Measurements from ENCODE around the gene GFOD2. TPM values are rescaled to one million over a fixed set of nuclear protein-coding genes. Genes with fewer than 3 reads are reported as not detected.
A peak's percentile ranks its signal among the peaks of the same experiment; 100 is the strongest.

The GFOD2 gene
- total and polyA plus RNA-seq, 2 of the 13 experiments (the other 11 are each of a cell fraction or from before 2014, with no cell fraction given) = 11.1 to 17.2 TPM

- TF ChIP-seq, protein P1, sequence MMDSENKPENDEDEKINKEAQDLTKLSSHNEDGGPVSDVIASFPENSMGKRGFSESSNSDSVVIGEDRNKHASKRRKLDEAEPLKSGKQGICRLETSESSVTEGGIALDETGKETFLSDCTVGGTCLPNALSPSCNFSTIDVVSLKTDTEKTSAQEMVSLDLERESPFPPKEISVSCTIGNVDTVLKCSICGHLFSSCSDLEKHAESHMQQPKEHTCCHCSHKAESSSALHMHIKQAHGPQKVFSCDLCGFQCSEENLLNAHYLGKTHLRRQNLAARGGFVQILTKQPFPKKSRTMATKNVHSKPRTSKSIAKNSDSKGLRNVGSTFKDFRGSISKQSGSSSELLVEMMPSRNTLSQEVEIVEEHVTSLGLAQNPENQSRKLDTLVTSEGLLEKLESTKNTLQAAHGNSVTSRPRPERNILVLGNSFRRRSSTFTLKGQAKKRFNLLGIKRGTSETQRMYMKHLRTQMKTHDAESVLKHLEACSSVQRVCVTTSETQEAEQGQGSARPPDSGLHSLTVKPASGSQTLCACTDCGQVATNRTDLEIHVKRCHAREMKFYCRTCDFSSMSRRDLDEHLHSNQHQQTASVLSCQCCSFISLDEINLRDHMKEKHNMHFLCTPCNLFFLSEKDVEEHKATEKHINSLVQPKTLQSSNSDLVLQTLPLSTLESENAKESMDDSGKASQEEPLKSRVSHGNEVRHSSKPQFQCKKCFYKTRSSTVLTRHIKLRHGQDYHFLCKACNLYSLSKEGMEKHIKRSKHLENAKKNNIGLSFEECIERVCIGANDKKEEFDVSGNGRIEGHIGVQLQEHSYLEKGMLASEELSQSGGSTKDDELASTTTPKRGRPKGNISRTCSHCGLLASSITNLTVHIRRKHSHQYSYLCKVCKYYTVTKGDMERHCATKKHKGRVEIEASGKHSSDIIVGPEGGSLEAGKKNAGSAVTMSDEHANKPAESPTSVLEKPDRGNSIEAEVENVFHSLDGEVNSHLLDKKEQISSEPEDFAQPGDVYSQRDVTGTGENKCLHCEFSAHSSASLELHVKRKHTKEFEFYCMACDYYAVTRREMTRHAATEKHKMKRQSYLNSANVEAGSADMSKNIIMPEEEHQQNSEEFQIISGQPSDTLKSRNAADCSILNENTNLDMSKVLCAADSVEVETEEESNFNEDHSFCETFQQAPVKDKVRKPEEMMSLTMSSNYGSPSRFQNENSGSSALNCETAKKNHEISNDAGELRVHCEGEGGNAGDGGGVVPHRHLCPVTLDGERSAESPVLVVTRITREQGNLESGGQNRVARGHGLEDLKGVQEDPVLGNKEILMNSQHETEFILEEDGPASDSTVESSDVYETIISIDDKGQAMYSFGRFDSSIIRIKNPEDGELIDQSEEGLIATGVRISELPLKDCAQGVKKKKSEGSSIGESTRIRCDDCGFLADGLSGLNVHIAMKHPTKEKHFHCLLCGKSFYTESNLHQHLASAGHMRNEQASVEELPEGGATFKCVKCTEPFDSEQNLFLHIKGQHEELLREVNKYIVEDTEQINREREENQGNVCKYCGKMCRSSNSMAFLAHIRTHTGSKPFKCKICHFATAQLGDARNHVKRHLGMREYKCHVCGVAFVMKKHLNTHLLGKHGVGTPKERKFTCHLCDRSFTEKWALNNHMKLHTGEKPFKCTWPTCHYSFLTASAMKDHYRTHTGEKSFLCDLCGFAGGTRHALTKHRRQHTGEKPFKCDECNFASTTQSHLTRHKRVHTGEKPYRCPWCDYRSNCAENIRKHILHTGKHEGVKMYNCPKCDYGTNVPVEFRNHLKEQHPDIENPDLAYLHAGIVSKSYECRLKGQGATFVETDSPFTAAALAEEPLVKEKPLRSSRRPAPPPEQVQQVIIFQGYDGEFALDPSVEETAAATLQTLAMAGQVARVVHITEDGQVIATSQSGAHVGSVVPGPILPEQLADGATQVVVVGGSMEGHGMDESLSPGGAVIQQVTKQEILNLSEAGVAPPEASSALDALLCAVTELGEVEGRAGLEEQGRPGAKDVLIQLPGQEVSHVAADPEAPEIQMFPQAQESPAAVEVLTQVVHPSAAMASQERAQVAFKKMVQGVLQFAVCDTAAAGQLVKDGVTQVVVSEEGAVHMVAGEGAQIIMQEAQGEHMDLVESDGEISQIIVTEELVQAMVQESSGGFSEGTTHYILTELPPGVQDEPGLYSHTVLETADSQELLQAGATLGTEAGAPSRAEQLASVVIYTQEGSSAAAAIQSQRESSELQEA (CRISPR knock-in tag; IDR thresholded peaks at IDR 0.05; ENCODE audit: not compliant biosample characterization) = peak; percentile 43
- TF ChIP-seq, protein P2, sequence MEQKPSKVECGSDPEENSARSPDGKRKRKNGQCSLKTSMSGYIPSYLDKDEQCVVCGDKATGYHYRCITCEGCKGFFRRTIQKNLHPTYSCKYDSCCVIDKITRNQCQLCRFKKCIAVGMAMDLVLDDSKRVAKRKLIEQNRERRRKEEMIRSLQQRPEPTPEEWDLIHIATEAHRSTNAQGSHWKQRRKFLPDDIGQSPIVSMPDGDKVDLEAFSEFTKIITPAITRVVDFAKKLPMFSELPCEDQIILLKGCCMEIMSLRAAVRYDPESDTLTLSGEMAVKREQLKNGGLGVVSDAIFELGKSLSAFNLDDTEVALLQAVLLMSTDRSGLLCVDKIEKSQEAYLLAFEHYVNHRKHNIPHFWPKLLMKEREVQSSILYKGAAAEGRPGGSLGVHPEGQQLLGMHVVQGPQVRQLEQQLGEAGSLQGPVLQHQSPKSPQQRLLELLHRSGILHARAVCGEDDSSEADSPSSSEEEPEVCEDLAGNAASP (CRISPR knock-in tag; IDR thresholded peaks at IDR 0.05; ENCODE audit: borderline replicate concordance) = peak; percentile 76; the same call in 1 of the 2 replicates
- TF ChIP-seq, protein P3, sequence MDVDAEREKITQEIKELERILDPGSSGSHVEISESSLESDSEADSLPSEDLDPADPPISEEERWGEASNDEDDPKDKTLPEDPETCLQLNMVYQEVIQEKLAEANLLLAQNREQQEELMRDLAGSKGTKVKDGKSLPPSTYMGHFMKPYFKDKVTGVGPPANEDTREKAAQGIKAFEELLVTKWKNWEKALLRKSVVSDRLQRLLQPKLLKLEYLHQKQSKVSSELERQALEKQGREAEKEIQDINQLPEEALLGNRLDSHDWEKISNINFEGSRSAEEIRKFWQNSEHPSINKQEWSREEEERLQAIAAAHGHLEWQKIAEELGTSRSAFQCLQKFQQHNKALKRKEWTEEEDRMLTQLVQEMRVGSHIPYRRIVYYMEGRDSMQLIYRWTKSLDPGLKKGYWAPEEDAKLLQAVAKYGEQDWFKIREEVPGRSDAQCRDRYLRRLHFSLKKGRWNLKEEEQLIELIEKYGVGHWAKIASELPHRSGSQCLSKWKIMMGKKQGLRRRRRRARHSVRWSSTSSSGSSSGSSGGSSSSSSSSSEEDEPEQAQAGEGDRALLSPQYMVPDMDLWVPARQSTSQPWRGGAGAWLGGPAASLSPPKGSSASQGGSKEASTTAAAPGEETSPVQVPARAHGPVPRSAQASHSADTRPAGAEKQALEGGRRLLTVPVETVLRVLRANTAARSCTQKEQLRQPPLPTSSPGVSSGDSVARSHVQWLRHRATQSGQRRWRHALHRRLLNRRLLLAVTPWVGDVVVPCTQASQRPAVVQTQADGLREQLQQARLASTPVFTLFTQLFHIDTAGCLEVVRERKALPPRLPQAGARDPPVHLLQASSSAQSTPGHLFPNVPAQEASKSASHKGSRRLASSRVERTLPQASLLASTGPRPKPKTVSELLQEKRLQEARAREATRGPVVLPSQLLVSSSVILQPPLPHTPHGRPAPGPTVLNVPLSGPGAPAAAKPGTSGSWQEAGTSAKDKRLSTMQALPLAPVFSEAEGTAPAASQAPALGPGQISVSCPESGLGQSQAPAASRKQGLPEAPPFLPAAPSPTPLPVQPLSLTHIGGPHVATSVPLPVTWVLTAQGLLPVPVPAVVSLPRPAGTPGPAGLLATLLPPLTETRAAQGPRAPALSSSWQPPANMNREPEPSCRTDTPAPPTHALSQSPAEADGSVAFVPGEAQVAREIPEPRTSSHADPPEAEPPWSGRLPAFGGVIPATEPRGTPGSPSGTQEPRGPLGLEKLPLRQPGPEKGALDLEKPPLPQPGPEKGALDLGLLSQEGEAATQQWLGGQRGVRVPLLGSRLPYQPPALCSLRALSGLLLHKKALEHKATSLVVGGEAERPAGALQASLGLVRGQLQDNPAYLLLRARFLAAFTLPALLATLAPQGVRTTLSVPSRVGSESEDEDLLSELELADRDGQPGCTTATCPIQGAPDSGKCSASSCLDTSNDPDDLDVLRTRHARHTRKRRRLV (CRISPR knock-in tag; IDR thresholded peaks at IDR 0.05) = peak; percentile 4; the same call in 1 of the 2 replicates
- TF ChIP-seq ZNF609 (CRISPR knock-in tag; IDR thresholded peaks at IDR 0.05; ENCODE audit: borderline replicate concordance) = peak; percentile 66
Observed at GRCh38 chr16:67659675-67660563, 59.2 kb downstream of the GFOD2 start, which contains the start of gene ACD (continued).
